ENCODE measurements around the gene AADAC. TPM values are rescaled to one million over a fixed set of nuclear protein-coding genes. Genes with fewer than 3 reads are reported as not detected.

AADAC gene
- polyA plus RNA-seq, 1 donor (not counting 4 experiments of a cell fraction or from before 2014, with no cell fraction given), result 0.28 TPM

DNA sequence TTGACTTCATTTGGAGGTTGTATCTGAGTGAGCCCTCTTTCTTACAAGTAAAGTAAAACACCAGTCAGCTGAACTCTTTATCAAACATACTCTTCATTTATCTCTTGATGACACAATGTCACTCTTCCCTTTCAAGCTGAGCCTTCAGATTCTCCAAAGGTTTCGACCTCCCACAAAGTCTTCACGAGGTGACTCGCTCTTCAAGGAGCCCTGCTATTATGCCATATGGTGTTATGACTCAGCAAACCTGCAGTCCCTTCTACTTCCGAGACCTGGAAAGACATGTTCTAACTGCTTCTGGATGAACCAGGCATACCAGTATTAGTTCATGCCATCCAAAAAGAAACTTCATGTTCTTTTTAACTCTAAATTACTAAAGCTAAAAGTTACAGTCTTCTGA is 23.1 kb downstream of the AADAC start:
- FAIRE-seq (peak; percentile 99), DNase-seq (ENCODE audit: low read depth, low spot score) (peak; percentile 30)
- Histone ChIP-seq H3K9me1 (ENCODE audit: control insufficient read depth, extremely low read depth, insufficient read depth, low read length) (no peaks in the 10 kb centered on the region), H3K27me3 (ENCODE audit: control insufficient read depth, extremely low read depth, insufficient read depth, low read length) (no peaks in the 10 kb centered on the region), H3K9me3 (ENCODE audit: control insufficient read depth, low read depth, low read length) (no peaks in the 10 kb centered on the region), H3K36me3 (ENCODE audit: control insufficient read depth in 2 of 2, extremely low read depth in 1 of 2, insufficient read depth in 2 of 2, low read length in 2 of 2) (no peaks in the 10 kb centered on the region), H3K79me2 (ENCODE audit: control insufficient read depth, insufficient read depth, low read length) (no peaks in the 10 kb centered on the region), H3K9ac (ENCODE audit: control insufficient read depth, extremely low read depth, insufficient read depth, low read length) (peak overlapping the region; percentile 34), H3K4me1 (ENCODE audit: control insufficient read depth, extremely low read depth, insufficient read depth, low read length) (peaks cover 17% of the 10 kb centered on the region), H2AFZ (ENCODE audit: control insufficient read depth, low read length) (peak overlapping the region; percentile 74), H3K4me3 (ENCODE audit: control insufficient read depth in 2 of 3, extremely low read depth in 1 of 3, insufficient read depth in 2 of 3, low read depth in 1 of 3, low read length in 3 of 3) (peak overlapping the region in 1 of 3 experiments; percentile 60), H4K20me1 (ENCODE audit: control insufficient read depth, extremely low read depth, insufficient read depth, low read length) (no peaks in the 10 kb centered on the region), H3K4me2 (ENCODE audit: control insufficient read depth, extremely low read depth, insufficient read depth, low read depth, low read length) (peak overlapping the region; percentile 82), H3K27ac (ENCODE audit: control insufficient read depth, insufficient read depth, low read length) (peak overlapping the region; percentile 68)
- dilution Hi-C loops (cut with MboI; ENCODE audit: extremely low pct_ligation_motif_present, low sequenced_read_pairs), result no loop called here
- TF ChIP-seq, protein P1, sequence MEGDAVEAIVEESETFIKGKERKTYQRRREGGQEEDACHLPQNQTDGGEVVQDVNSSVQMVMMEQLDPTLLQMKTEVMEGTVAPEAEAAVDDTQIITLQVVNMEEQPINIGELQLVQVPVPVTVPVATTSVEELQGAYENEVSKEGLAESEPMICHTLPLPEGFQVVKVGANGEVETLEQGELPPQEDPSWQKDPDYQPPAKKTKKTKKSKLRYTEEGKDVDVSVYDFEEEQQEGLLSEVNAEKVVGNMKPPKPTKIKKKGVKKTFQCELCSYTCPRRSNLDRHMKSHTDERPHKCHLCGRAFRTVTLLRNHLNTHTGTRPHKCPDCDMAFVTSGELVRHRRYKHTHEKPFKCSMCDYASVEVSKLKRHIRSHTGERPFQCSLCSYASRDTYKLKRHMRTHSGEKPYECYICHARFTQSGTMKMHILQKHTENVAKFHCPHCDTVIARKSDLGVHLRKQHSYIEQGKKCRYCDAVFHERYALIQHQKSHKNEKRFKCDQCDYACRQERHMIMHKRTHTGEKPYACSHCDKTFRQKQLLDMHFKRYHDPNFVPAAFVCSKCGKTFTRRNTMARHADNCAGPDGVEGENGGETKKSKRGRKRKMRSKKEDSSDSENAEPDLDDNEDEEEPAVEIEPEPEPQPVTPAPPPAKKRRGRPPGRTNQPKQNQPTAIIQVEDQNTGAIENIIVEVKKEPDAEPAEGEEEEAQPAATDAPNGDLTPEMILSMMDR (optimal IDR thresholded peaks at IDR 0.05 in 1 of 3, IDR thresholded peaks at IDR 0.05 in 1 of 3, conservative IDR thresholded peaks at IDR 0.05 in 1 of 3; ENCODE audit: extremely low read depth in 1 of 3, insufficient read depth in 2 of 3, low read length in 3 of 3), result no peak
- TF ChIP-seq EZH2 (IDR thresholded peaks at IDR 0.05; ENCODE audit: low read length), result no peak

DNA sequence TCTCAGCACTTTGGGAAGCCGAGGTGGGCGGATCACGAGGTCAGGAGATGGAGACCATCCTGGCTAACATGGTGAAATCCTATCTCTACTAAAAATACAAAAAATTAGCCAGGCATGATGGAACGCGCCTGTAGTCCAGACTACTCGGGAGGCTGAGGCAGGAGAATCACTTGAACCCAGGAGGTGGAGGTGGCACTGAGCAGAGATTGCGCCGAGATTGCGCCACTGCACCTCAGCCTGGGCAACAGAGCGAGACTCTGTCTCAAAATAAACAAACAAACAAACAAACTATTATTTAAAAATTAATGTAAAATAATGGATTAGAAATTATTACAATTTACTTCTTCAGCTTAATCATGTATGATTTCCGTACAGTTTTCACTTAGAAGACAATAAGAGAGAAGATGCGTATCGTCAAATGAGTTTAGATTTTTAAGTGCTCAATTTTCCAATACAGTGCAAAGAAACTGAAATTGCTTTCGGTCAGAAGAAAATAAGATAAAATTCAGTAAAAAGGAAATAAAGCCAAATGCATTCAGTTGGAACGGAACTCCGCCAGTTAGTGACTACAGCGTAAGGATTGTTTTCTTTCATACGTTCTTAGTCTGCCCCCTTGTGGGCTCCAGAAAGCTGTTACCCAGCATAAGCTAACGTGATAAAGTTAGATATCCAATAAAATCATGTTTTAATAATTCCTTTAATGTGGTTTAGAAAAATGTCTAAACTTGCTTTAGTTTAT is 24.8 kb downstream of the AADAC start:
- Histone ChIP-seq H4K20me1 (ENCODE audit: control insufficient read depth, extremely low read depth, insufficient read depth, low read length) (no peaks in the 10 kb centered on the region), H3K4me1 (ENCODE audit: control insufficient read depth, extremely low read depth, insufficient read depth, low read length) (peaks cover 17% of the 10 kb centered on the region), H3K79me2 (ENCODE audit: control insufficient read depth, insufficient read depth, low read length) (no peaks in the 10 kb centered on the region), H2AFZ (ENCODE audit: control insufficient read depth, low read length) (no peak overlapping the region), H3K27ac (ENCODE audit: control insufficient read depth, insufficient read depth, low read length) (no peak overlapping the region), H3K4me3 (ENCODE audit: control insufficient read depth in 2 of 3, extremely low read depth in 1 of 3, insufficient read depth in 2 of 3, low read depth in 1 of 3, low read length in 3 of 3) (peak overlapping the region in 1 of 3 experiments; percentile 7), H3K4me2 (ENCODE audit: control insufficient read depth, extremely low read depth, insufficient read depth, low read depth, low read length) (peak overlapping the region; percentile 46), H3K9me1 (ENCODE audit: control insufficient read depth, extremely low read depth, insufficient read depth, low read length) (no peaks in the 10 kb centered on the region), H3K36me3 (ENCODE audit: control insufficient read depth in 2 of 2, extremely low read depth in 1 of 2, insufficient read depth in 2 of 2, low read length in 2 of 2) (no peaks in the 10 kb centered on the region), H3K27me3 (ENCODE audit: control insufficient read depth, extremely low read depth, insufficient read depth, low read length) (no peaks in the 10 kb centered on the region), H3K9ac (ENCODE audit: control insufficient read depth, extremely low read depth, insufficient read depth, low read length) (no peak overlapping the region), H3K9me3 (ENCODE audit: control insufficient read depth, low read depth, low read length) (no peaks in the 10 kb centered on the region)
- peak; percentile 26 for DNase-seq (ENCODE audit: low read depth, low spot score)
- dilution Hi-C loops (cut with MboI; ENCODE audit: extremely low pct_ligation_motif_present, low sequenced_read_pairs), result no loop called here
- peak; percentile 77 for FAIRE-seq
- no peak for TF ChIP-seq EZH2 (IDR thresholded peaks at IDR 0.05; ENCODE audit: low read length)
- TF ChIP-seq, protein P1 (optimal IDR thresholded peaks at IDR 0.05 in 1 of 3, IDR thresholded peaks at IDR 0.05 in 1 of 3, conservative IDR thresholded peaks at IDR 0.05 in 1 of 3; ENCODE audit: extremely low read depth in 1 of 3, insufficient read depth in 2 of 3, low read length in 3 of 3), result peak; percentile 60 to 64 (median 63)

Data from keratinocyte (primary cell).